Stomach (tissue), 9 donors: ENCODE data around the gene PIP4K2C. TPM values are rescaled to one million over a fixed set of nuclear protein-coding genes. Genes with fewer than 3 reads are reported as not detected.

Experiments
- DNase-seq, 2 donors: peaks; one replicate each; pipeline versions ENCODE4 v3.0.0 to v3.0.0-alpha.2; 2013 to 2019
- H3K27ac ChIP-seq, 5 donors: fragments of 200-600 bp in 4 of 5; sonication (generic) in 4 of 5; one replicate each; pipeline ENCODE4 v1.5.1; 2013 to 2019; ENCODE audit warnings: mild to moderate bottlenecking in 1 of 5, moderate library complexity in 1 of 5
- H3K27me3 ChIP-seq, 3 donors: fragments of 200-600 bp; sonication (generic); one replicate each; pipeline ENCODE4 v1.5.1; 2017 to 2019; ENCODE audit warnings: mixed run types in 1 of 3
- H3K36me3 ChIP-seq, 4 donors: fragments of 200-600 bp; sonication (generic); 1 replicate in 3 of 4; 2 replicates in 1 of 4; pipeline ENCODE4 v1.5.1; 2016 to 2019
- H3K4me1 ChIP-seq, 4 donors: fragments of 200-600 bp; sonication (generic); one replicate each; pipeline ENCODE4 v1.5.1; 2016 to 2019
- H3K4me3 ChIP-seq, 4 donors: fragments of 200-600 bp; sonication (generic) in 3 of 4; one replicate each; pipeline ENCODE4 v1.5.1; 2016 to 2019; ENCODE audit warnings: mild to moderate bottlenecking in 1 of 4
- H3K9me3 ChIP-seq, 4 donors: fragments of 200-600 bp; sonication (generic); one replicate each; pipeline ENCODE4 v1.5.1; 2016 to 2019
- CTCF ChIP-seq, 7 experiments: fragments of 450-650 bp in 4 of 7; fragments of 200-600 bp in 3 of 7; sonication (generic) in 3 of 7; IDR thresholded peaks; one replicate each; pipeline ENCODE4 v1.5.1; 2016 to 2019; ENCODE audit warnings: antibody characterized with exemption in 7 of 7, control low read depth in 2 of 7, mild to moderate bottlenecking in 1 of 7
- EP300 ChIP-seq: sonication (generic); formaldehyde crosslinking; IDR thresholded peaks from one replicate; pipeline ENCODE4 v1.6.1; 2017; ENCODE audit warnings: antibody characterized with exemption
- POLR2A ChIP-seq, 4 donors: fragments of 450-650 bp; IDR thresholded peaks; one replicate each; pipeline ENCODE4 v1.6.1; 2016; ENCODE audit warnings: antibody characterized with exemption in 4 of 4, control low read depth in 2 of 4, mild to moderate bottlenecking in 1 of 4, moderate library complexity in 1 of 4
- POLR2AphosphoS5 ChIP-seq, 3 donors: sonication (generic); formaldehyde crosslinking; IDR thresholded peaks; one replicate each; pipeline ENCODE4 v1.6.1; 2016; ENCODE audit warnings: antibody characterized with exemption in 3 of 3
- WGBS, 5 donors: extraction: QIAGEN DNeasy Blood & Tissue Kit in 3 of 5; methylation state at CpG; one replicate each; pipeline versions ENCODE4 v1.1.5 to v1.1.7; 2013 to 2018; 5-methylcytosine and 5-hydroxymethylcytosine counted together
- intact Hi-C: fragments of 100-400 bp; cut with DNase I; formaldehyde crosslinking; loops from one replicate; pipeline ENCODE4 v1.15.1; 2023; ENCODE audit warnings: low total_unique reads
- polyA plus RNA-seq, 3 donors: library from polyadenylated mRNA; stranded (reverse); fragments of 200-250 nt; gene quantifications; one replicate each; pipeline ENCODE4 v1.2.3, GENCODE V29; 2013
- total RNA-seq, 5 donors: library from RNA; depleted of rRNA; stranded (reverse); fragments of >200 nt; gene quantifications; one replicate each; pipeline versions ENCODE4 v1.1.0 to v1.2.3, GENCODE V29; 2014 to 2016
- donor health status: healthy with polysubstance abuse.
- donor health status: Bipolar disorder and iron deficiency.
- donor health status: healthy.

Gene PIP4K2C
- total and polyA plus RNA-seq, 8 donors = 14.1 to 116 (median 35.5) TPM

- WGBS, 5 donors = 88 to 93% (median 89%) methylated on average over 12 of the region's 12 CpGs
- no peak overlapping the region for H3K4me3 ChIP-seq
- H3K4me1 ChIP-seq = no peaks in the 10 kb centered on the region
- peaks cover 0 to 7% (median 0%) of the 10 kb centered on the region in 3 donors for H3K27me3 ChIP-seq
- intact Hi-C loops = no loop called here
- H3K27ac ChIP-seq = no peak overlapping the region
- TF ChIP-seq EP300 = no peak
- no peak for TF ChIP-seq CTCF (IDR thresholded peaks at IDR 0.05)
- no peak for TF ChIP-seq POLR2A (IDR thresholded peaks at IDR 0.05)
- no peak for TF ChIP-seq POLR2AphosphoS5 (IDR thresholded peaks at IDR 0.05)
- no peaks in the 10 kb centered on the region for H3K9me3 ChIP-seq
- no peak for DNase-seq
- peaks cover 0 to 17% (median 13%) of the 10 kb centered on the region in 4 donors for H3K36me3 ChIP-seq
Measured at GRCh38 chr12:57571926-57572762, 18.8 kb upstream of the PIP4K2C start.

- no peaks in the 10 kb centered on the region for H3K9me3 ChIP-seq
Measured at GRCh38 chr12:57574795-57575194, 16.2 kb upstream of the PIP4K2C start.

GRCh38 chr12:57575771-57576612 lies 15.0 kb upstream of the PIP4K2C start:
- DNase-seq = no peak
- no peaks in the 10 kb centered on the region for H3K27me3 ChIP-seq
- no peak overlapping the region for H3K27ac ChIP-seq
- H3K4me3 ChIP-seq = no peak overlapping the region
- peaks cover 0 to 17% (median 11%) of the 10 kb centered on the region in 4 donors for H3K36me3 ChIP-seq
- 73 to 75% (median 73%) methylated on average over 12 of the region's 12 CpGs for WGBS, 5 donors
- no peaks in the 10 kb centered on the region for H3K4me1 ChIP-seq
- intact Hi-C loops = no loop called here
- TF ChIP-seq POLR2A (IDR thresholded peaks at IDR 0.05) (no peak), EP300 (no peak), POLR2AphosphoS5 (IDR thresholded peaks at IDR 0.05) (no peak), CTCF (IDR thresholded peaks at IDR 0.05) (no peak)
- no peaks in the 10 kb centered on the region for H3K9me3 ChIP-seq

More at GRCh38 chr12:57574795-57575194, 16.2 kb upstream of the PIP4K2C start:
- no peak for DNase-seq
- Histone ChIP-seq H3K27ac (no peak overlapping the region), H3K36me3 (peaks cover 0 to 17% (median 14%) of the 10 kb centered on the region in 4 donors), H3K27me3 (no peaks in the 10 kb centered on the region), H3K4me3 (no peak overlapping the region), H3K4me1 (no peaks in the 10 kb centered on the region)
- TF ChIP-seq EP300 = no peak
- no peak for TF ChIP-seq POLR2A (IDR thresholded peaks at IDR 0.05)
- TF ChIP-seq CTCF (IDR thresholded peaks at IDR 0.05) = no peak
- TF ChIP-seq POLR2AphosphoS5 (IDR thresholded peaks at IDR 0.05) = no peak
- 81 to 91% (median 88%) methylated on average over 10 of the region's 10 CpGs for WGBS, 5 donors
- intact Hi-C loops = no loop called here

GRCh38 chr12:57576613-57577160 lies 14.3 kb upstream of the PIP4K2C start:
- TF ChIP-seq POLR2AphosphoS5 (IDR thresholded peaks at IDR 0.05) (no peak), POLR2A (IDR thresholded peaks at IDR 0.05) (no peak)

More at GRCh38 chr12:57576613-57577160, 14.3 kb upstream of the PIP4K2C start:
- Histone ChIP-seq H3K9me3 (no peaks in the 10 kb centered on the region), H3K36me3 (peaks cover 0 to 22% (median 11%) of the 10 kb centered on the region in 4 donors), H3K27me3 (no peaks in the 10 kb centered on the region), H3K27ac (no peak overlapping the region), H3K4me3 (no peak overlapping the region), H3K4me1 (no peaks in the 10 kb centered on the region)
- WGBS, 5 donors = 72 to 84% (median 80%) methylated on average over 9 of the region's 9 CpGs
- no peak for DNase-seq
- intact Hi-C loops = no loop called here
